GM12878 (cell line): ENCODE measurements around the gene CCDC70.

Experiments used
- BHLHE40 ChIP-seq, 2 experiments: fragments of 450-650 bp in 1 of 2; IDR thresholded peaks; 2 replicates each; pipeline ENCODE4 v1.6.1; 2011 to 2017; ENCODE audit warnings: low read depth in 2 of 2, borderline replicate concordance in 1 of 2, improper control_type of control experiment in 1 of 2, low read length in 1 of 2, mild to moderate bottlenecking in 1 of 2
- ETV6 ChIP-seq, 2 experiments: fragments of 450-650 bp in 1 of 2; IDR thresholded peaks in 1 of 2; conservative IDR thresholded peaks in 1 of 2; 2 replicates each; pipeline ENCODE4 v1.6.1; 2014; ENCODE audit warnings: antibody characterized with exemption in 1 of 2, borderline replicate concordance in 1 of 2, low read depth in 1 of 2, mild to moderate bottlenecking in 1 of 2, moderate library complexity in 1 of 2
- HCFC1 ChIP-seq: fragments of 150-350 bp; IDR thresholded peaks from 2 replicates; pipeline ENCODE4 v1.6.1; 2014; ENCODE audit warnings: low read length
- JUNB ChIP-seq: IDR thresholded peaks from 2 replicates; pipeline ENCODE4 v1.6.1; 2016; ENCODE audit warnings: antibody characterized with exemption, mild to moderate bottlenecking
- NBN ChIP-seq: fragments of 450-650 bp; IDR thresholded peaks from 2 replicates; pipeline ENCODE4 v1.6.1; 2016
- RFX5 ChIP-seq: IDR thresholded peaks from 2 replicates; pipeline ENCODE4 v1.6.1; 2011; ENCODE audit warnings: low read depth, low read length, improper control_type of control experiment
- TCF12 ChIP-seq: IDR thresholded peaks from 2 replicates; pipeline ENCODE4 v1.6.1; 2011; ENCODE audit warnings: low read depth, mild to moderate bottlenecking, low read length

DNA sequence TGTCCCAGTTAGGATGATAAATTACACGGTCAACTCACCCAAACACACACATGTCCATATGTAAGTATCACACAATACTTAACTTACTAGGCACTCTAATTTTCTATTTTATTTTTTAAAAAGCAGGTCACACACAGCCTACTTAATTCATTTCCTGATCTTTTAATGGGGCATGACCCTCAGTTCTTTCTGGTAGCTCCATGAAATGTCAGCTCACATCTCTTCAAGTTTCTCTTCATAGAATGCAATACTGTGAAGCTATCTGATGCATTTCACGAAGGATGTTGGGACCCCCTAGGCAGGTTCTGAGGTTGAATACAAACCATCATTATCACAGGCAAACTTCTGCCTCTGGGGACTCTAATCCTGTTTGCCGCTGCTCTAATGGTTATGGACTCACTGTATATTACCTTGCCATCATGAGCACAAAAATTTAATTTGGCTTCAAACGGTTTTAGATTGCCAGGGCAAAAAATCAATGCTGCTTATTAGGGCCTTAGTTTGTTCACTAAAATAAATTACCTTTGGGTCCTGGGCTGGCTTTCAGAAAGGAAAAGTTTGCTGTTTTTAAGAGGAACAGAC is 41.7 kb upstream of the CCDC70 start:
- no peak for TF ChIP-seq TCF12
- no peak for TF ChIP-seq RFX5
- TF ChIP-seq ETV6 (conservative IDR thresholded peaks at IDR 0.05 in 1 of 2, IDR thresholded peaks at IDR 0.05 in 1 of 2; ENCODE audit: borderline replicate concordance in 1 of 2, low read depth in 1 of 2): no peak
- TF ChIP-seq BHLHE40 (IDR thresholded peaks at IDR 0.05; ENCODE audit: borderline replicate concordance in 1 of 2, low read depth in 2 of 2, low read length in 1 of 2): no peak
- TF ChIP-seq JUNB: no peak
- TF ChIP-seq NBN: no peak
- no peak for TF ChIP-seq HCFC1
